Ascending aorta (tissue), 2 donors: ENCODE results near the gene OR5M8. TPM values are rescaled to one million over a fixed set of nuclear protein-coding genes. Genes with fewer than 3 reads are reported as not detected.

Source experiments
- DNase-seq, 2 donors: peaks; one replicate each; pipeline ENCODE4 v3.0.0-alpha.2; 2019; ENCODE audit warnings: low spot score in 2 of 2
- H3K27ac ChIP-seq, 2 donors: fragments of 200-600 bp; sonication (generic); one replicate each; pipeline ENCODE4 v1.5.1; 2016 to 2017; ENCODE audit warnings: mild to moderate bottlenecking in 1 of 2
- H3K27me3 ChIP-seq: fragments of 200-600 bp; sonication (generic); one replicate; pipeline ENCODE4 v1.5.1; 2017
- H3K36me3 ChIP-seq, 2 donors: fragments of 200-600 bp; sonication (generic); one replicate each; pipeline ENCODE4 v1.5.1; 2016
- H3K4me1 ChIP-seq, 2 donors: fragments of 200-600 bp; sonication (generic); one replicate each; pipeline ENCODE4 v1.5.1; 2016 to 2017; ENCODE audit warnings: mild to moderate bottlenecking in 1 of 2
- H3K4me3 ChIP-seq, 2 donors: fragments of 200-600 bp; sonication (generic); one replicate each; pipeline ENCODE4 v1.5.1; 2016 to 2017; ENCODE audit warnings: mild to moderate bottlenecking in 1 of 2
- H3K9me3 ChIP-seq, 2 donors: fragments of 200-600 bp; sonication (generic); one replicate each; pipeline ENCODE4 v1.5.1; 2016
- CTCF ChIP-seq, 3 experiments: fragments of 200-600 bp in 2 of 3; fragments of 450-650 bp in 1 of 3; sonication (generic) in 2 of 3; IDR thresholded peaks; one replicate each; pipeline ENCODE4 v1.5.1; 2016 to 2019; ENCODE audit warnings: antibody characterized with exemption in 3 of 3, mild to moderate bottlenecking in 1 of 3, moderate library complexity in 1 of 3
- intact Hi-C: fragments of 100-400 bp; cut with DNase I; formaldehyde crosslinking; loops from one replicate; pipeline ENCODE4 v1.15.1; 2023
- total RNA-seq: library from RNA; depleted of rRNA; stranded (reverse); fragments of >200 nt; gene quantifications from one replicate; pipeline ENCODE4 v1.1.0, GENCODE V29; 2016

OR5M8 gene
- total RNA-seq: not detected

- no peaks in the 10 kb centered on the region for H3K9me3 ChIP-seq
- no peak within 1 kb of the TSS for H3K27ac ChIP-seq
- no peaks in the 10 kb centered on the region for H3K27me3 ChIP-seq
- no peak within 1 kb of the TSS for H3K4me3 ChIP-seq
- intact Hi-C loops: no loop called here
- no peaks in the 10 kb centered on the region for H3K4me1 ChIP-seq
- H3K36me3 ChIP-seq: no peaks in the 10 kb centered on the region
- DNase-seq: no peak
- TF ChIP-seq CTCF (IDR thresholded peaks at IDR 0.05): no peak
Observed at GRCh38 chr11:56491270-56491669, at the start of gene OR5M8. Gene OR5M8, minus strand, starts transcription at chr11:56491370. Its CDS starts 0 bp downstream, at chr11:56491370.

- DNase-seq: no peak
- Histone ChIP-seq H3K4me1 (no peaks in the 10 kb centered on the region), H3K27me3 (no peaks in the 10 kb centered on the region), H3K27ac (no peak overlapping the region), H3K36me3 (no peaks in the 10 kb centered on the region), H3K4me3 (no peak overlapping the region), H3K9me3 (no peaks in the 10 kb centered on the region)
- intact Hi-C loops: no loop called here
- no peak for TF ChIP-seq CTCF (IDR thresholded peaks at IDR 0.05)
Observed at GRCh38 chr11:56533054-56533740, 42.0 kb upstream of the OR5M8 start.

- H3K9me3 ChIP-seq: no peaks in the 10 kb centered on the region
- DNase-seq: no peak
- intact Hi-C loops: no loop called here
- H3K4me1 ChIP-seq: no peaks in the 10 kb centered on the region
- no peak overlapping the region for H3K4me3 ChIP-seq
- no peaks in the 10 kb centered on the region for H3K27me3 ChIP-seq
- no peak for TF ChIP-seq CTCF (IDR thresholded peaks at IDR 0.05)
- H3K27ac ChIP-seq: no peak overlapping the region
- H3K36me3 ChIP-seq: no peaks in the 10 kb centered on the region
Observed at GRCh38 chr11:56531856-56532255, 40.7 kb upstream of the OR5M8 start.

GRCh38 chr11:56522008-56522407 is 30.8 kb upstream of the OR5M8 start:
- TF ChIP-seq CTCF (IDR thresholded peaks at IDR 0.05): no peak
- intact Hi-C loops: no loop called here

GRCh38 chr11:56513280-56513679 is 22.1 kb upstream of the OR5M8 start:
- Histone ChIP-seq H3K9me3 (no peaks in the 10 kb centered on the region), H3K27ac (no peak overlapping the region), H3K27me3 (no peaks in the 10 kb centered on the region), H3K36me3 (no peaks in the 10 kb centered on the region), H3K4me1 (no peaks in the 10 kb centered on the region), H3K4me3 (no peak overlapping the region)
- intact Hi-C loops: no loop called here
- TF ChIP-seq CTCF (IDR thresholded peaks at IDR 0.05): no peak
- no peak for DNase-seq

More at GRCh38 chr11:56522008-56522407, 30.8 kb upstream of the OR5M8 start:
- H3K4me3 ChIP-seq: no peak overlapping the region
- no peaks in the 10 kb centered on the region for H3K27me3 ChIP-seq
- no peak overlapping the region for H3K27ac ChIP-seq
- H3K4me1 ChIP-seq: no peaks in the 10 kb centered on the region
- no peak for DNase-seq
- H3K9me3 ChIP-seq: no peaks in the 10 kb centered on the region
- no peaks in the 10 kb centered on the region for H3K36me3 ChIP-seq

GRCh38 chr11:56509439-56509838 is 18.3 kb upstream of the OR5M8 start:
- no peaks in the 10 kb centered on the region for H3K9me3 ChIP-seq
- intact Hi-C loops: no loop called here
- H3K4me1 ChIP-seq: no peaks in the 10 kb centered on the region
- no peak overlapping the region for H3K4me3 ChIP-seq
- H3K27ac ChIP-seq: no peak overlapping the region
- no peaks in the 10 kb centered on the region for H3K36me3 ChIP-seq
- no peaks in the 10 kb centered on the region for H3K27me3 ChIP-seq
- no peak for TF ChIP-seq CTCF (IDR thresholded peaks at IDR 0.05)
- no peak for DNase-seq
